NCI-H187 treated with DMSO at 0.1 percent for 48 hours (cell line): Measurements from ENCODE around the gene DAB2.
"Not testable (repeated sequence)": the region's sequence is repeated elsewhere in the genome, so short reads cannot be mapped to it uniquely, and the experiment has no call there.

Experiments used
- DNase-seq: peaks from one replicate; lab custom pipeline; 2025; lab: John Stamatoyannopoulos, UW

Gene DAB2

GRCh38 chr5:39420482-39421145 lies 4.2 kb downstream of the DAB2 start:
- DNase-seq = no peak

GRCh38 chr5:39419796-39420195 lies 5.0 kb downstream of the DAB2 start:
- DNase-seq = no peak

GRCh38 chr5:39417979-39418378 lies 6.8 kb downstream of the DAB2 start:
- DNase-seq = no peak

DNA sequence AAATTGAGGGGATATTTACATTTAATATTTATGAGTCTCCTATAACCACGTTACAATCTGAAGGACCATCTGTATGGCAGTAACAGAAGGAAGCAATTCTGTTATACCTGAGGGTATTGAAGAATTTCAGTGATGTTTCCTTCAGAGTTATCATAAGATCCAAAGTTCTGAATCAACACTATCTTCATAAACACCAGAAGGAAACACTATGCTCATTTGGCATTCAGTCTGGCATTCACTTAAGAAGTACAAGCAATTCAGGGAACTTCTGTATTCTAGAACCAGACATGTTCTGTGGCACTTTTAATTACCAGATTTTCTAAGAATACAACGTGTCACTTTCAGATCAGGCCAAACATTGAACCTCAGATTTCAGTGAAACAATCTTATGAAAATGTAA lies 9.6 kb downstream of the DAB2 start:
- DNase-seq = no peak

DNA sequence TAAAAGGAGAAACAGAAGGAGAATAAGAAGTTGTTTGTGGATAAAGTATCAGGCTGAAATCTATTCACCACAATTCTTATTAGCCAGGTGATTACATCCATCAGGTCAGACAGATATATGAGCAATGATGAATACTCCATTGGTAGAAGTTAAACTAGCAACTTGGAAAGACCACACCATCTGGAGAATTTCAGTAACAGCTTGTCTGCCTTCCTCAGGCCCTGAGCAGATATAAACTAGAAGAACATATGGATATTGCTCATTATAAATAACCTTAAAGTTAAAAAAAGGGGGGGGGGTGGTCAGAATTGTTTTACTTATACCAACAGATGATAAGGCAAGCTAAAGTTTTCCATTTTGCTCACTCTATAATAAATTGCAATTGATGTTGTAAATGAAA lies 10.4 kb downstream of the DAB2 start:
- no peak for DNase-seq

DNA sequence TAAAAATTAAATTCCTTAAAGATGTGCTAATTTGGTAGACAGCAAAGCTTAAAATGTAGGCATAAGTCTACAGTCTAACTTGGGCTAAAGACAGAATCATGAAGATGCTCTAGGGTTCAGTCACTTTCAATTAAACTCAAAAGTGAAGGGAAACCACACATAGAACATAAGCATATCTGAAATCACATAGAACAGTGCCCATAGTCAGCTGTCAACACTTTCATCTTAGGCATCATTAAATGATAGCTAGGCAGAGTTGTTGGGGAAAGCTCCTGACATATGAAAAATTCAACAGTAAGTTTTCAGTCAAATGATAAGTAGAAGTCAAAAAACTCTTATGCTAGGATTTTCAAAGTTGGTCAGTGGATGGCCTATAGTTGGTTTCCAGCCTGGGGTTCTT lies 11.0 kb downstream of the DAB2 start:
- no peak for DNase-seq

GRCh38 chr5:39412721-39413394 lies 11.9 kb downstream of the DAB2 start:
- DNase-seq = no peak

DNA sequence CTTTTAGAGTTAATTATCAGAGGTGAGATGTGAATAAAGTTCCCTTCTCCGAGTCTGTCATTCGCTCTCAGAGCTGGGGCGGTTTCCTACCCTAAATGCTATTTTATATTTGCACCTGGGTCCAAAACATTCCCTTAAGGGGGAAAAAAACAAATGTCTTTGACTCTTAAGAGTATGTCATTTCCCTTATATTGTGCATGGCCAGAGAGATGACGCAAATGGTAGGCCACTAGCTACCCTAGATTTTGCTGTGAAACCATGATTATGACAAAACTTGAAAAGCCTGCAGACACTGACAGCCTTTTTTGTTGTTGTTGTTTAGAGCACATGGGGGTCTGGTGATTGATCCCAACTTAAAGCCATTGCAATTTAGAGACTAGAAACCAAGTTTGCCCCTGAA lies 12.8 kb downstream of the DAB2 start:
- DNase-seq = no peak

GRCh38 chr5:39411061-39411460 lies 13.7 kb downstream of the DAB2 start:
- DNase-seq = no peak

DNA sequence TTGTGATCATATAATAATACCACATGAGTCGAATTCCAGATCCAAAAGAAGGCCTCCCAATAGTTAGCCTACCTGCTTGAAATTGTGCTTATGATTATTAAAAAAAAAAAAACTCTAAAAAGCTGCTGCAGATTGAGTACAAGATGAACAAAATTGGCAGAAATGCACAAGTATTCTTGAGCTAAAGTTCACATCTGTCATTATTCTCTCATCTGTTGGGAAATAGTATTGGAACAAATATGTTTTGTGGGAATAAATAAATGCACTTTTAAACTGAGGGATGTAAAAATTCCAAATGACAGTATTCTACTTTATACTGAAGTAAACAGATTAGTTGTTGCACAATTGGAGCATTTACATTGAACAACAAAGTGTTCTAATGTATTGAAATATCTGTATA lies 15.7 kb downstream of the DAB2 start:
- DNase-seq = no peak

DNA sequence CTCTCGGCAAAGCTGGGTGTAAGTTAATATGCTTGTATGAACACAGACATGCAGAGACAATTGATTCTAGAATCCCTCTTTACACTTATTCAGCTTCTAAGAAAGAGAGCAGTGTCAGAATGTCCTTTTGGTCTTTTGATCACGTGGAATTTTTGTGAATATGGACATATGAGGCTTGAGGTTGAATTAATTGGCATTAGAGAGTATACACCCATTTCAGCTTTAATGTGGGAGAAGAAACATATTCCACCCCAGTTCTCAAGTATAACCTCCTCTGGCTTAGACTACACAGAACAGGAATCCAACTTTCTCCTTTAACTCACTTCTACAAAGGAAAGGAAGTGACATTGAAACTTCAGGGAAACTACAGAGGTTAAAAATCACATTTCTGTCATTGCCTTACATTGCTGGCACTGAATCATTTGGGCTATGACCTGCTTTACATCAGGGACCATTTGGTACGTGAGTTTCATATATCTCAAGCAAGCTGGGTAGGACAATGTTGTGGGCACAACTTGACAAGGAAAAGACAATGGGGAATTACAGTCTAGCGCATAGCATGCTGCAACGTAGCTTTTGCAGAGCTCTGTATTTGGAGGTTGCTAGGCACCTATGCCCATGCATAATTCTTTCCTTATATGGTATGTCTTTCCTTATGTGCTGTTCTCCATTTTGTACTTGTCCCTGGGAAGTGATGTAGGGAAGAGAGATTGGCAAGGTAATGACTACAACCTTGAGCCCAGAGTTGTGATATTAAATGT lies 19.5 kb downstream of the DAB2 start:
- DNase-seq = no peak

GRCh38 chr5:39403761-39404160 lies 21.0 kb downstream of the DAB2 start:
- DNase-seq = not testable (repeated sequence)

DNA sequence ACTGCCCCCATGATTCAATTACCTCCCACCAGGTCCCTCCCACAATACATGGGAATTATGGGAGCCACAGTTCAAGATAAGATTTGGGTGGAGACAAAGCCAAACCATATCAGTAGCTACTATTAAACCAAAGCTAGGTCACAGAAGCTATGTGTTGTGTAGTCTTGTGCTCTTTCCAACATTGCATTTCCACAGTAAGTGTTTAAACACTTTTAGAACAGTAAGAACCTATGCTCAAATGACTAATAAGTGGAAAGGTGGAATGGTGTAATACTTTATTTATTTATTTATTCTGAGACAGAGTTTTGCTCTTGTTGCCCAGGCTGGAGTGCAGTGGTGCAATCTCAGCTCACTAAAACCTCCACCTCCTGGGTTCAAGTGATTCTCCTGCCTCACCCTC lies 22.6 kb downstream of the DAB2 start:
- DNase-seq = not testable (repeated sequence)

DNA sequence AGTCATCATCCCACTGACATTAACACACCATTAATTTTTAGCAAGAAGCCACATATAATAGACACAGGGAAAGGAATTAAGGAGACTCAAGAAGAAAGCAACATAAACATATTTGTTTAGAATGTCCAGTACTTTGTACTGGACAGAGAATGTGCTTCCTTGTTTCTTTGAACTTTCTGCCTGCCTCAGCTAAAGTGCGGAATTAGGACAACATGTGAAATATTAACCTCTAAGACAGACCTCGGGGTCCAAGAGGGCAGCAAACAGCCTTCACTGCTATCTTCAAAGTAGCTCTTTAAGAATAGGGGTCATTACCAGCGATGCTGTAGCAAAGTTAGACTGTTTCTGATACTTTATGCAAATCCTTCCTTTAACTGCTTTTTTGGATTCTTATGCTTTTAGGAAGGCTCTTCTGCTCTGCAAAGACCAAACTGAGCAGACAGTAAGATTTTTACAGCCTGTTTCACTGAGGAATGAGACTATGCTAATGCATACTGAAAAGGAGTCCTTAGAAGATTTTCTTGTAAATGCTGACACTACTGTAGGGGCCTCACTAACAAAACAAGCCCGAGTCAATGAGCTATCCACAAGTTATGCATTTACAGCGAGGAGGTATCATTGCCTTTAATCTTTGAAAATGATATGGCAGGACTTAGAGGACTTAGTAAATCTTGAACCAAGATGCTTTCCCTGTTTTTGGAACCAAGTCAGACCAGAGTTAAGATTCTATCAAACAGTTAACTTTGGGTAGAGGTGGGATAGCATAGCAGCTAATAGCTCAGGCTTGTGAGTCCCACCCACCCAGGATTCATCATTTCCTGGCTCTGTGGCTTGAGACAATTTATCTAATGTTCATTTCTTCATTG lies 23.8 kb downstream of the DAB2 start:
- no peak for DNase-seq

- no peak for DNase-seq
Observed at GRCh38 chr5:39399135-39400036, 25.4 kb downstream of the DAB2 start.

GRCh38 chr5:39396843-39397242 lies 27.9 kb downstream of the DAB2 start:
- DNase-seq = no peak

GRCh38 chr5:39395521-39395920 lies 29.3 kb downstream of the DAB2 start:
- no peak for DNase-seq

- no peak for DNase-seq
Observed at GRCh38 chr5:39394946-39395345, 29.8 kb downstream of the DAB2 start.

GRCh38 chr5:39390945-39391344 lies 33.8 kb downstream of the DAB2 start:
- no peak for DNase-seq

DNA sequence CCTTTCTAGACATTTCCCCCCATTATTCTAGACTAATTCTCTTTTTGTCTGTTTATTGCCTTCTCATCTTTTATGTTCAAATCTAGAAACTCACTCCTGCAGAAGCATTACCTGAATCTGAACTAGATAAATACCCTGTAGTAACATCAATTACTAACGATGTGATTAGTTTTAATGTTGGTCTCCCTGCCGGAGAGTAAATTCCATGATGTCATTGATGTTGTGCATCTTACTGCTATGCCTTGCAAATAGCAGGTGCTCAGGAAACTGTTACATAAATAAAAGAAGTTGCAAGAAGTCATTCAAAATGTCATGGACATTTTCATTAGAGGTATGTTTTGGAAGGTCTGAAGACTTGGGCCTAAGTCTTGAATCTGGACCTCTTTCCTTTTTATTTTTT lies 37.5 kb downstream of the DAB2 start:
- no peak for DNase-seq

GRCh38 chr5:39384271-39384670 lies 40.5 kb downstream of the DAB2 start:
- DNase-seq = no peak
